ENCODE results near the gene ZNF423.
"Not testable (repeated sequence)": the region's sequence is repeated elsewhere in the genome, so short reads cannot be mapped to it uniquely, and the experiment has no call there.

The ZNF423 gene

GRCh38 chr16:49510141-49510540, 345.8 kb downstream of the ZNF423 start:
- no peaks in the 10 kb centered on the region for H3K4me1 ChIP-seq (ENCODE audit: insufficient read depth, low read length)
- H3K4me3 ChIP-seq (ENCODE audit: low read length): no peak overlapping the region
- 93% methylated on average over 8 of the region's 8 CpGs for WGBS

GRCh38 chr16:49506058-49507013, 349.6 kb downstream of the ZNF423 start:
- not testable (repeated sequence) for H3K4me3 ChIP-seq (ENCODE audit: low read length); H3K27ac ChIP-seq (ENCODE audit: low read depth, low read length); H3K4me1 ChIP-seq (ENCODE audit: insufficient read depth, low read length); H3K27me3 ChIP-seq (ENCODE audit: insufficient read depth, low read length); H3K9ac ChIP-seq (ENCODE audit: low read depth, low read length); H3K9me3 ChIP-seq (ENCODE audit: insufficient read depth, low read depth, low read length)
- H3K36me3 ChIP-seq (ENCODE audit: insufficient read depth, low read length): peaks cover 13% of the 10 kb centered on the region; the same call in 1 of the 2 replicates
- WGBS: 84% methylated on average over 8 of the region's 8 CpGs

More at GRCh38 chr16:49510141-49510540, 345.8 kb downstream of the ZNF423 start:
- peaks cover 20% of the 10 kb centered on the region; the same call in 1 of the 2 replicates for H3K36me3 ChIP-seq (ENCODE audit: insufficient read depth, low read length)
- no peaks in the 10 kb centered on the region for H3K27me3 ChIP-seq (ENCODE audit: insufficient read depth, low read length)
- H3K27ac ChIP-seq (ENCODE audit: low read depth, low read length): no peak overlapping the region
- H3K9ac ChIP-seq (ENCODE audit: low read depth, low read length): no peak overlapping the region
- no peaks in the 10 kb centered on the region for H3K9me3 ChIP-seq (ENCODE audit: insufficient read depth, low read depth, low read length)

- no peaks in the 10 kb centered on the region for H3K27me3 ChIP-seq (ENCODE audit: insufficient read depth, low read length)
- no peak overlapping the region for H3K4me3 ChIP-seq (ENCODE audit: low read length)
- H3K27ac ChIP-seq (ENCODE audit: low read depth, low read length): no peak overlapping the region
- H3K36me3 ChIP-seq (ENCODE audit: insufficient read depth, low read length): peaks cover 10% of the 10 kb centered on the region; the same call in 1 of the 2 replicates
- H3K4me1 ChIP-seq (ENCODE audit: insufficient read depth, low read length): no peaks in the 10 kb centered on the region
- no peak overlapping the region for H3K9ac ChIP-seq (ENCODE audit: low read depth, low read length)
- WGBS: 96% methylated on average over 6 of the region's 6 CpGs
- no peaks in the 10 kb centered on the region for H3K9me3 ChIP-seq (ENCODE audit: insufficient read depth, low read depth, low read length)
Observed at GRCh38 chr16:49505556-49505955, 350.4 kb downstream of the ZNF423 start.

GRCh38 chr16:49504626-49505025, 351.3 kb downstream of the ZNF423 start:
- no peaks in the 10 kb centered on the region for H3K4me1 ChIP-seq (ENCODE audit: insufficient read depth, low read length)
- no peak overlapping the region for H3K9ac ChIP-seq (ENCODE audit: low read depth, low read length)
- H3K27ac ChIP-seq (ENCODE audit: low read depth, low read length): no peak overlapping the region
- WGBS: 98% methylated on average over 2 of the region's 2 CpGs
- H3K36me3 ChIP-seq (ENCODE audit: insufficient read depth, low read length): peaks cover 3% of the 10 kb centered on the region; the same call in 1 of the 2 replicates
- no peak overlapping the region for H3K4me3 ChIP-seq (ENCODE audit: low read length)
- H3K27me3 ChIP-seq (ENCODE audit: insufficient read depth, low read length): no peaks in the 10 kb centered on the region
- H3K9me3 ChIP-seq (ENCODE audit: insufficient read depth, low read depth, low read length): no peaks in the 10 kb centered on the region

GRCh38 chr16:49504023-49504364, 351.9 kb downstream of the ZNF423 start:
- no peak overlapping the region for H3K9ac ChIP-seq (ENCODE audit: low read depth, low read length)
- H3K27me3 ChIP-seq (ENCODE audit: insufficient read depth, low read length): no peaks in the 10 kb centered on the region
- no peaks in the 10 kb centered on the region for H3K9me3 ChIP-seq (ENCODE audit: insufficient read depth, low read depth, low read length)
- H3K4me1 ChIP-seq (ENCODE audit: insufficient read depth, low read length): no peaks in the 10 kb centered on the region
- no peak overlapping the region for H3K27ac ChIP-seq (ENCODE audit: low read depth, low read length)
- 0 out of 2 replicates have a peak, but pooled peaks cover 2% of the 10 kb centered on the region for H3K36me3 ChIP-seq (ENCODE audit: insufficient read depth, low read length)
- no peak overlapping the region for H3K4me3 ChIP-seq (ENCODE audit: low read length)
- WGBS: 79% methylated on average over 2 of the region's 2 CpGs

GRCh38 chr16:49503256-49504022, 352.5 kb downstream of the ZNF423 start:
- H3K4me1 ChIP-seq (ENCODE audit: insufficient read depth, low read length): no peaks in the 10 kb centered on the region
- H3K4me3 ChIP-seq (ENCODE audit: low read length): no peak overlapping the region
- 94% methylated on average over 17 of the region's 17 CpGs for WGBS
- no peak overlapping the region for H3K9ac ChIP-seq (ENCODE audit: low read depth, low read length)
- H3K36me3 ChIP-seq (ENCODE audit: insufficient read depth, low read length): 0 out of 2 replicates have a peak, but pooled peaks cover 2% of the 10 kb centered on the region
- H3K9me3 ChIP-seq (ENCODE audit: insufficient read depth, low read depth, low read length): no peaks in the 10 kb centered on the region
- no peaks in the 10 kb centered on the region for H3K27me3 ChIP-seq (ENCODE audit: insufficient read depth, low read length)
- H3K27ac ChIP-seq (ENCODE audit: low read depth, low read length): no peak overlapping the region

GRCh38 chr16:49502136-49502881, 353.6 kb downstream of the ZNF423 start:
- no peaks in the 10 kb centered on the region for H3K9me3 ChIP-seq (ENCODE audit: insufficient read depth, low read depth, low read length)
- H3K4me1 ChIP-seq (ENCODE audit: insufficient read depth, low read length): no peaks in the 10 kb centered on the region
- 0 out of 2 replicates have a peak, but pooled peaks cover 2% of the 10 kb centered on the region for H3K36me3 ChIP-seq (ENCODE audit: insufficient read depth, low read length)
- H3K9ac ChIP-seq (ENCODE audit: low read depth, low read length): no peak overlapping the region
- H3K27ac ChIP-seq (ENCODE audit: low read depth, low read length): no peak overlapping the region
- H3K27me3 ChIP-seq (ENCODE audit: insufficient read depth, low read length): no peaks in the 10 kb centered on the region
- H3K4me3 ChIP-seq (ENCODE audit: low read length): no peak overlapping the region
- 84% methylated on average over 13 of the region's 13 CpGs for WGBS

GRCh38 chr16:49499869-49500610, 355.9 kb downstream of the ZNF423 start:
- H3K9me3 ChIP-seq (ENCODE audit: insufficient read depth, low read depth, low read length): no peaks in the 10 kb centered on the region
- 88% methylated on average over 7 of the region's 7 CpGs for WGBS
- H3K27ac ChIP-seq (ENCODE audit: low read depth, low read length): no peak overlapping the region
- H3K9ac ChIP-seq (ENCODE audit: low read depth, low read length): no peak overlapping the region
- H3K4me1 ChIP-seq (ENCODE audit: insufficient read depth, low read length): no peaks in the 10 kb centered on the region
- H3K36me3 ChIP-seq (ENCODE audit: insufficient read depth, low read length): no peaks in the 10 kb centered on the region
- H3K27me3 ChIP-seq (ENCODE audit: insufficient read depth, low read length): no peaks in the 10 kb centered on the region
- H3K4me3 ChIP-seq (ENCODE audit: low read length): no peak overlapping the region

GRCh38 chr16:49499414-49499785, 356.5 kb downstream of the ZNF423 start:
- Histone ChIP-seq H3K9me3 (ENCODE audit: insufficient read depth, low read depth, low read length) (no peaks in the 10 kb centered on the region), H3K4me3 (ENCODE audit: low read length) (no peak overlapping the region)
- 93% methylated on average over 10 of the region's 10 CpGs for WGBS

GRCh38 chr16:49498666-49499413, 357.1 kb downstream of the ZNF423 start:
- Histone ChIP-seq H3K36me3 (ENCODE audit: insufficient read depth, low read length) (no peaks in the 10 kb centered on the region), H3K27ac (ENCODE audit: low read depth, low read length) (no peak overlapping the region), H3K9me3 (ENCODE audit: insufficient read depth, low read depth, low read length) (no peaks in the 10 kb centered on the region), H3K4me1 (ENCODE audit: insufficient read depth, low read length) (no peaks in the 10 kb centered on the region), H3K9ac (ENCODE audit: low read depth, low read length) (no peak overlapping the region), H3K4me3 (ENCODE audit: low read length) (no peak overlapping the region), H3K27me3 (ENCODE audit: insufficient read depth, low read length) (no peaks in the 10 kb centered on the region)
- WGBS: 90% methylated on average over 20 of the region's 20 CpGs

More at GRCh38 chr16:49499414-49499785, 356.5 kb downstream of the ZNF423 start:
- H3K27me3 ChIP-seq (ENCODE audit: insufficient read depth, low read length): no peaks in the 10 kb centered on the region
- H3K4me1 ChIP-seq (ENCODE audit: insufficient read depth, low read length): no peaks in the 10 kb centered on the region
- H3K9ac ChIP-seq (ENCODE audit: low read depth, low read length): no peak overlapping the region
- H3K27ac ChIP-seq (ENCODE audit: low read depth, low read length): no peak overlapping the region
- H3K36me3 ChIP-seq (ENCODE audit: insufficient read depth, low read length): no peaks in the 10 kb centered on the region
